Ascending aorta (tissue), 2 donors: Measurements from ENCODE around the gene SPON2. TPM values are rescaled to one million over a fixed set of nuclear protein-coding genes. Genes with fewer than 3 reads are reported as not detected.

Source experiments
- DNase-seq, 2 donors: peaks; one replicate each; pipeline ENCODE4 v3.0.0-alpha.2; 2019; ENCODE audit warnings: low spot score in 2 of 2
- H3K27ac ChIP-seq, 2 donors: fragments of 200-600 bp; sonication (generic); one replicate each; pipeline ENCODE4 v1.5.1; 2016 to 2017; ENCODE audit warnings: mild to moderate bottlenecking in 1 of 2
- H3K27me3 ChIP-seq: fragments of 200-600 bp; sonication (generic); one replicate; pipeline ENCODE4 v1.5.1; 2017
- H3K36me3 ChIP-seq, 2 donors: fragments of 200-600 bp; sonication (generic); one replicate each; pipeline ENCODE4 v1.5.1; 2016
- H3K4me1 ChIP-seq, 2 donors: fragments of 200-600 bp; sonication (generic); one replicate each; pipeline ENCODE4 v1.5.1; 2016 to 2017; ENCODE audit warnings: mild to moderate bottlenecking in 1 of 2
- H3K4me3 ChIP-seq, 2 donors: fragments of 200-600 bp; sonication (generic); one replicate each; pipeline ENCODE4 v1.5.1; 2016 to 2017; ENCODE audit warnings: mild to moderate bottlenecking in 1 of 2
- H3K9me3 ChIP-seq, 2 donors: fragments of 200-600 bp; sonication (generic); one replicate each; pipeline ENCODE4 v1.5.1; 2016
- CTCF ChIP-seq, 3 experiments: fragments of 200-600 bp in 2 of 3; fragments of 450-650 bp in 1 of 3; sonication (generic) in 2 of 3; IDR thresholded peaks; one replicate each; pipeline ENCODE4 v1.5.1; 2016 to 2019; ENCODE audit warnings: antibody characterized with exemption in 3 of 3, mild to moderate bottlenecking in 1 of 3, moderate library complexity in 1 of 3
- intact Hi-C: fragments of 100-400 bp; cut with DNase I; formaldehyde crosslinking; loops from one replicate; pipeline ENCODE4 v1.15.1; 2023
- total RNA-seq: library from RNA; depleted of rRNA; stranded (reverse); fragments of >200 nt; gene quantifications from one replicate; pipeline ENCODE4 v1.1.0, GENCODE V29; 2016

Gene SPON2
- total RNA-seq, 1 donor from 2014 or later, result 14.0 TPM

- intact Hi-C loops, result no loop called here
- Histone ChIP-seq H3K27me3 (no peaks in the 10 kb centered on the region), H3K4me1 (no peaks in the 10 kb centered on the region), H3K9me3 (no peaks in the 10 kb centered on the region), H3K27ac (no peak overlapping the region), H3K4me3 (no peak overlapping the region), H3K36me3 (no peaks in the 10 kb centered on the region)
- no peak for DNase-seq
- no peak for TF ChIP-seq CTCF (IDR thresholded peaks at IDR 0.05)
Observed at GRCh38 chr4:1178300-1179088, 6.1 kb upstream of the SPON2 start.

GRCh38 chr4:1177274-1178141 is 5.1 kb upstream of the SPON2 start:
- intact Hi-C loops, result no loop called here
- no peak overlapping the region for H3K27ac ChIP-seq

DNA sequence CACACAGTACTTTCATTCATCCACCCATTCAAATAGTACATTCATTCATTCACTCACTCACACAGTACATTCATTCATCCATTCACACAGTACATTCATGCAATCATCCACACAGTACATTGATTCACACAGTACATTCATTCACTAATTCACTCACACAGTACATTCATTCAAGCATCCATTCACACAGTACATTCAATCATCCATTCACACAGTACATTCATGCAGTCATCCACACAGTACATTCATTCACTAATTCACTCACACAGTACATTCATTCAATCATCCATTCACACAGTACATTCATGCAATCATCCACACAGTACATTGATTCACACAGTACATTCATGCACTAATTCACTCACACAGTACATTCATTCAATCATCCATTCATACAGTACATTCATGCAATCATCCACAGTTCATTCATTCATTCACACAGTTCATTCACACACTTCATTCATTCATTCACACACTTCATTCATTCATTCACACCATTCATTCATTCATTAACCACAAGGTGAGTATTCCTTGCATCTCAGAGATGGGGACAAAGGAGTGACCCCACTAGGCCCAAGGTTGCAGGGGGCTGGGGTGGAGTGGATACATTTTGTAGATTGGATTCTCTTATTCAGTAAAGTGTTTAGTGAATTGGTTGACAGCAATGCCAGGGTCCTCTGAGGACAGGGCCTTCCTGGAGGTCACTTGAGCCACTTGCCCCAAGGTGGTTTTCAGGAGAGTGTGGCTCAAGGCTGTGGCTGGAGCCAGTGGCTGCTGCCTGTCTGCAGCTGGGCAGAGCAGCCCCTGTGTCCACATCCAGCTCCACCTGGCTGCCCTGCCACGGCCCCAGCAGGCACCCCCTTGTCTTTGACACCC is 4.3 kb upstream of the SPON2 start:
- H3K4me3 ChIP-seq, result no peak overlapping the region
- no peak for DNase-seq
- peaks cover 1 to 3% of the 10 kb centered on the region in 2 donors for H3K4me1 ChIP-seq
- H3K36me3 ChIP-seq, result no peaks in the 10 kb centered on the region
- H3K9me3 ChIP-seq, result no peaks in the 10 kb centered on the region
- no peak overlapping the region for H3K27ac ChIP-seq
- peaks cover 9% of the 10 kb centered on the region for H3K27me3 ChIP-seq
- intact Hi-C loops, result no loop called here
- TF ChIP-seq CTCF (IDR thresholded peaks at IDR 0.05), result no peak

More at GRCh38 chr4:1177274-1178141, 5.1 kb upstream of the SPON2 start:
- Histone ChIP-seq H3K27me3 (peaks cover under 1% of the 10 kb centered on the region), H3K36me3 (no peaks in the 10 kb centered on the region), H3K9me3 (no peaks in the 10 kb centered on the region), H3K4me1 (no peaks in the 10 kb centered on the region), H3K4me3 (no peak overlapping the region)
- no peak for DNase-seq
- TF ChIP-seq CTCF (IDR thresholded peaks at IDR 0.05), result no peak

DNA sequence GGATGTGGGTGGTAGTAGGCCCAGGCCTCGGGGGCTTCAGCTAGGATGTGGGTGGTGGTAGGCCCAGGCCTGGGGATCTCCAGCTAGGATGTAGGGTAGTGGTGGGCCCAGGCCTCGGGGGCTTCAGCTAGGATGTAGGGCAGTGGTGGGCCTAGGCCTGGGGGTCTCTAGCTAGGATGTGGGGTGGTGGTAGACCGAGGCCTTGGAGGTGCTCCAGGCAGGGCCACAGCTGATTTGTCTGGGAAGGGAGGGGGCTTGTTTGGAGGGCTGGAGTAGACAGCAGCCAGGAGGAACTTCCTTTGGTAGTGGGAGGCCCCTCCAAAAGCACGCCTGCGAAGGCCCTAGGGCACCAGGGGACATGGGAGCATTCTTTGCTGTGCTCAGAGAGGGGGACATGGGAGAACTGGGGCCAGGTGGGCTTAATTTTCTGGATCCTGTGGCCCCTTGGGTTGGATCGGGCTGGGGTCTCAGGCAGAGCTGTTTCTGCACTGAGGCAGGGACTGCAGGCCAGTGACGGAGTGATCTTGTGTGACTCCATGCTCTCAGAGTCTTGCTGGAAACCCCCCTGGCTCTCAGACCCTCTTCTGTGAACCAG is 3.3 kb upstream of the SPON2 start:
- intact Hi-C loops, result no loop called here
- peaks cover 8 to 12% of the 10 kb centered on the region in 2 donors for H3K4me1 ChIP-seq
- H3K27ac ChIP-seq, result no peak overlapping the region
- DNase-seq, result no peak
- no peak overlapping the region for H3K4me3 ChIP-seq
- H3K9me3 ChIP-seq, result no peaks in the 10 kb centered on the region
- no peaks in the 10 kb centered on the region for H3K36me3 ChIP-seq
- H3K27me3 ChIP-seq, result peaks cover 18% of the 10 kb centered on the region
- no peak for TF ChIP-seq CTCF (IDR thresholded peaks at IDR 0.05)
